ENCODE measurements around the gene C16orf86.

The C16orf86 gene

DNA sequence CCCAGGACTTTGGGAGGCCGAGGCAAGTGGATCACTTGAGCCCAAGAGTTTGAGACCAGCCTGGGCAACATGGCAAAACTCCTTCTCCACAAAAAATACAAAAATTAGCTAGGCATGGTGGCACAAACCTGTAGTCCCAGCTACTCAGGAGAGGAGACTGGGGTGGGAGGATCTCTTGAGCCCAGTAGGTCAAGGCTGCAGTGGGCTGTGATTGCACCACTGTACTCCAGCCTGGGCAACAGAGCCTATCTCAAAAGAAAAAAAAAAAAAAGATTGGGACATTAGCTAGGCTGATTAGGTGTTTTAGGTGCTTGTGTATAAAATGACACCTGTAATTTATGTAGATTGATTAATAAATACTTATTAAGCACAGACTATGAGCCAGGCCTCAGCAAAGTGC lies 42.4 kb downstream of the C16orf86 start:
- no peaks in the 10 kb centered on the region for H3K27me3 ChIP-seq (ENCODE audit: low read length)
- no peaks in the 10 kb centered on the region for H3K9me3 ChIP-seq (ENCODE audit: insufficient read depth, low read length)
- H3K36me3 ChIP-seq (ENCODE audit: low read length), result no peaks in the 10 kb centered on the region
- TF ChIP-seq EZH2phosphoT487 (conservative IDR thresholded peaks at IDR 0.05; ENCODE audit: low read length), result no peak
- TF ChIP-seq, protein P1, sequence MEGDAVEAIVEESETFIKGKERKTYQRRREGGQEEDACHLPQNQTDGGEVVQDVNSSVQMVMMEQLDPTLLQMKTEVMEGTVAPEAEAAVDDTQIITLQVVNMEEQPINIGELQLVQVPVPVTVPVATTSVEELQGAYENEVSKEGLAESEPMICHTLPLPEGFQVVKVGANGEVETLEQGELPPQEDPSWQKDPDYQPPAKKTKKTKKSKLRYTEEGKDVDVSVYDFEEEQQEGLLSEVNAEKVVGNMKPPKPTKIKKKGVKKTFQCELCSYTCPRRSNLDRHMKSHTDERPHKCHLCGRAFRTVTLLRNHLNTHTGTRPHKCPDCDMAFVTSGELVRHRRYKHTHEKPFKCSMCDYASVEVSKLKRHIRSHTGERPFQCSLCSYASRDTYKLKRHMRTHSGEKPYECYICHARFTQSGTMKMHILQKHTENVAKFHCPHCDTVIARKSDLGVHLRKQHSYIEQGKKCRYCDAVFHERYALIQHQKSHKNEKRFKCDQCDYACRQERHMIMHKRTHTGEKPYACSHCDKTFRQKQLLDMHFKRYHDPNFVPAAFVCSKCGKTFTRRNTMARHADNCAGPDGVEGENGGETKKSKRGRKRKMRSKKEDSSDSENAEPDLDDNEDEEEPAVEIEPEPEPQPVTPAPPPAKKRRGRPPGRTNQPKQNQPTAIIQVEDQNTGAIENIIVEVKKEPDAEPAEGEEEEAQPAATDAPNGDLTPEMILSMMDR (IDR thresholded peaks at IDR 0.05; ENCODE audit: insufficient read depth, low read length, poor library complexity, severe bottlenecking), result no peak
- no peaks in the 10 kb centered on the region; the same call in 1 of the 2 replicates for H4K20me1 ChIP-seq (ENCODE audit: low read depth, low read length)
- H3K9me2 ChIP-seq (replicated peaks; ENCODE audit: insufficient read depth, low read length), result no peaks in the 10 kb centered on the region
- H3K79me2 ChIP-seq (ENCODE audit: insufficient read depth, low read length), result peaks cover 84% of the 10 kb centered on the region
- H3F3A ChIP-seq (ENCODE audit: insufficient read depth), result no peaks in the 10 kb centered on the region
- no peak overlapping the region for H2AFZ ChIP-seq (ENCODE audit: low read depth, low read length, severe bottlenecking)
- no peak overlapping the region for H3K27ac ChIP-seq (ENCODE audit: low read depth, low read length)
- H3K9ac ChIP-seq (ENCODE audit: low read length), result no peak overlapping the region
- no peak overlapping the region for H3K4me2 ChIP-seq (ENCODE audit: low read depth, low read length, poor library complexity, severe bottlenecking)
- no peak overlapping the region for H3K4me3 ChIP-seq (ENCODE audit: insufficient read depth, low read length, poor library complexity, severe bottlenecking)

DNA sequence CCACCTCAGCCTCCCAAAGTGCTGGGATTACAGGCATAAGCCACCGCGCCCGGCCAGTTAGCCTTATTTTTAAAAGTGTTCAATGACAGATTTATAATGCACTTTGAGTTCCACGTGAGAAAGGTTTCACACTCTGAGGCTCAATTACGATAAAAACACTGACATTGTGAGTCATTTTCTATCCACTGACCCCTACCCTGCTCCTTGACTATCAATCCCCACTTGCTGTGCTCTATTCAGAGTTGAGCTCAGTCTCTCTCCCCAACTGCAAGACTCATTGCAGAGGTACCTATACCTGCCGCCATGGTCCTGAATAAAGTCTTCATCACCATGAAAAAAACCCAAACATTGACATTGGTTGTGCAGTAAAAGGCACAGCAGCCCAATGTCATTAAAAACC lies 44.0 kb downstream of the C16orf86 start:
- Histone ChIP-seq H3K27me3 (ENCODE audit: low read length) (no peaks in the 10 kb centered on the region), H3K9me2 (replicated peaks; ENCODE audit: insufficient read depth, low read length) (no peaks in the 10 kb centered on the region), H3K36me3 (ENCODE audit: low read length) (no peaks in the 10 kb centered on the region), H4K20me1 (ENCODE audit: low read depth, low read length) (no peaks in the 10 kb centered on the region; the same call in 1 of the 2 replicates), H3K4me3 (ENCODE audit: insufficient read depth, low read length, poor library complexity, severe bottlenecking) (no peak overlapping the region), H3K27ac (ENCODE audit: low read depth, low read length) (no peak overlapping the region), H3K4me2 (ENCODE audit: low read depth, low read length, poor library complexity, severe bottlenecking) (no peak overlapping the region), H2AFZ (ENCODE audit: low read depth, low read length, severe bottlenecking) (no peak overlapping the region), H3K9ac (ENCODE audit: low read length) (no peak overlapping the region), H3K9me3 (ENCODE audit: insufficient read depth, low read length) (no peaks in the 10 kb centered on the region), H3F3A (ENCODE audit: insufficient read depth) (no peaks in the 10 kb centered on the region), H3K79me2 (ENCODE audit: insufficient read depth, low read length) (peaks cover 86% of the 10 kb centered on the region)
- no peak for TF ChIP-seq EZH2phosphoT487 (conservative IDR thresholded peaks at IDR 0.05; ENCODE audit: low read length)
- TF ChIP-seq, protein P1 (IDR thresholded peaks at IDR 0.05; ENCODE audit: insufficient read depth, low read length, poor library complexity, severe bottlenecking), result no peak

DNA sequence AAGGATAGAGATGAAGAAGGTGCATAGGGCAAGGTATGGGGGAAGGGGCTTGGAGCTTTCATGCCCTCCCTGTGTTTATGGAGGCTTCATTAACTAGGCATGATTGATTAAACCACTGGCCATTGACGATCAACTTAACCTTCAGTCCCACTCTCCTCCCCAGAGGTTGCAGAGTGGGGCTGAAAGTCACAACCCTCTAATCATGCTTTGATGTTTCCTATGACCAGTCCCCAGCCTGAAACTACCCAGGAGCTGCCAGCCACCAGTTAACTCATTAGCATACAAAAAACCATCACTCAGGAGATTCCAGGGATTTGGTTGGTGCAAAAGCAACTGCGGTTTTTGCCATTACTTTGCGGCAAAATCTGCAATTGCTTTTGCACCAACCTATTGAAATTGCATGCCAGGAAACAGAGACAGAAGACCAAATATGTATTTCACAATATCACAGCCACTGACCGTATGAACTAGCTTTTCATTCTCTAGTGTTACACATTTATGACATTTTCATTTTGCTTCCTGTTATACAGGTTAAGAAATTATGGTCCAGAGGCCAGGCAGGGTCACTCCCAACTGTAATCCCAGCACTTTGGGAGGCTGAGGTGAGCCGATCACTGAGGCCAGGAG lies 47.1 kb downstream of the C16orf86 start:
- no peak overlapping the region for H3K4me2 ChIP-seq (ENCODE audit: low read depth, low read length, poor library complexity, severe bottlenecking)
- no peaks in the 10 kb centered on the region for H3K36me3 ChIP-seq (ENCODE audit: low read length)

More for the DNA sequence above, 47.1 kb downstream of the C16orf86 start:
- Histone ChIP-seq H3K27ac (ENCODE audit: low read depth, low read length) (no peak overlapping the region), H3K27me3 (ENCODE audit: low read length) (no peaks in the 10 kb centered on the region), H3K4me3 (ENCODE audit: insufficient read depth, low read length, poor library complexity, severe bottlenecking) (no peak overlapping the region), H4K20me1 (ENCODE audit: low read depth, low read length) (no peaks in the 10 kb centered on the region; the same call in 1 of the 2 replicates), H3F3A (ENCODE audit: insufficient read depth) (no peaks in the 10 kb centered on the region), H3K9me2 (replicated peaks; ENCODE audit: insufficient read depth, low read length) (no peaks in the 10 kb centered on the region), H2AFZ (ENCODE audit: low read depth, low read length, severe bottlenecking) (no peak overlapping the region), H3K79me2 (ENCODE audit: insufficient read depth, low read length) (peaks cover 89% of the 10 kb centered on the region), H3K9ac (ENCODE audit: low read length) (no peak overlapping the region), H3K9me3 (ENCODE audit: insufficient read depth, low read length) (no peaks in the 10 kb centered on the region)
- TF ChIP-seq, protein P1 (IDR thresholded peaks at IDR 0.05; ENCODE audit: insufficient read depth, low read length, poor library complexity, severe bottlenecking), result no peak
